SK-N-MC (cell line): Measurements from ENCODE around the gene SMAD6.

ENCODE experiments used
- EZH2 ChIP-seq: fragments of 200-600 bp; sonication (generic); IDR thresholded peaks from one replicate; pipeline ENCODE4 v1.6.1; 2017; ENCODE audit warnings: antibody characterized with exemption
- POLR2AphosphoS5 ChIP-seq: IDR thresholded peaks from 2 replicates; pipeline ENCODE4 v1.6.1; 2012; ENCODE audit warnings: mild to moderate bottlenecking, low read depth, low read length, borderline replicate concordance

DNA sequence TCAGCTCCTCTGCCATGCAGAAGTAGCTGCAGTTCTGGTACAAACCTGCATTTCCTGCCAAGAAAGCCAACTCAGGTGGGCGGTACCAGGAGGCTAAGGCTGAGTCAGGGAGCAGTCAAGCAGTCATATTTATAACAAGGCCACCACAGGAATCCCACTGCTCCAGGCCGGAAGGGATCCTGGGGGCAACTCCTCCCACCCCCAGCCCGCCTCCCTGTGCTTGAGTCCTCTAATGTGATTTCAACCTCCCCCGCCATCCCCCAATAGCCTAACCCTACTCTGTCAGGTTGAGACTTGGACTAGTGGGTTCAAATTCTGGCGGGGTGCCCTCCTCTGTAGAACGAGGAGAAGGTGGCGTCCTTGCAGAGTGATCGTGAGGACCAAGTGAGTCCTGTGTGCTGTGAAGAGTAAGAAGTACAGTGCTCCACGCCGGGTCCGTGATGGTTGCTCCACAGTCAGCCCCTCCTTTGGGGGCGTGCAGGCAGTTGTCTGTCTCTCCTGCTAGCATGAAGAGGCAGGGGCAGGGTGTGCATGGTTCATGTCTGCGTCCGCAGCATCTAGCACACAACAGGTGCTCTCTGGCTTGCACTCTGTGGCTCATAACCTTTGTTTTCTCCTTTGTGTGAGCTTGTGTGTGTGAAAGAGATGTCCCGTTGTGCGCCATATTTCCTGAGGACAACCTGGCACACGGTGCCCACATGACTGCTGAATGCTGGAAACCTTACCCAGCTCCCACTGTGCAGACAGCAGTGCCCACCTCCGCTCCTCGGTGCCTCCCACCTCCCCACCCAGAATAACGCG, 78.3 kb downstream of the SMAD6 start:
- TF ChIP-seq POLR2AphosphoS5 (no peak), EZH2 (no peak)
